Activated naive CD4-positive, alpha-beta T cell treated with anti-CD3 and anti-CD28 coated beads for 36 hours (primary cell): ENCODE data around the gene GALNT16. TPM values are rescaled to one million over a fixed set of nuclear protein-coding genes. Genes with fewer than 3 reads are reported as not detected.

ENCODE experiments used
- CTCF ChIA-PET: fragments of 350-600 bp; sonication (Branson Sonifier 250); formaldehyde crosslinking; loops from one replicate; lab custom pipeline; 2021; ENCODE audit warnings: antibody characterized with exemption; lab: Charles Lee
- DNase-seq: peaks from one replicate; pipeline ENCODE4 v3.0.0-alpha.2; 2020
- H3K27ac Mint-ChIP-seq: one replicate; pipeline ENCODE4 v1.8.0; 2021; ENCODE audit warnings: mild to moderate bottlenecking, mixed read lengths
- H3K27me3 Mint-ChIP-seq: one replicate; pipeline ENCODE4 v1.8.0; 2021; ENCODE audit warnings: low read depth, mixed read lengths
- H3K36me3 Mint-ChIP-seq: one replicate; pipeline ENCODE4 v1.8.0; 2021; ENCODE audit warnings: low read depth, mixed read lengths
- H3K4me1 Mint-ChIP-seq: one replicate; pipeline ENCODE4 v1.8.0; 2021; ENCODE audit warnings: low read depth, mixed read lengths
- H3K4me3 Mint-ChIP-seq: one replicate; pipeline ENCODE4 v1.8.0; 2021; ENCODE audit warnings: mild to moderate bottlenecking, moderate library complexity, mixed read lengths
- H3K9me3 Mint-ChIP-seq: one replicate; pipeline ENCODE4 v1.8.0; 2021; ENCODE audit warnings: mixed read lengths
- intact Hi-C: fragments of 100-400 bp; cut with micrococcal nuclease; formaldehyde crosslinking; loops from one replicate; pipeline ENCODE4 v1.15.1; 2023
- total RNA-seq, 2 experiments: library from RNA; stranded (reverse); gene quantifications; one replicate each; pipeline ENCODE4 v1.2.3, GENCODE V29; 2021

Gene GALNT16
- total RNA-seq, 2 experiments from 2014 or later: 0.02 TPM; not detected in 1

DNA sequence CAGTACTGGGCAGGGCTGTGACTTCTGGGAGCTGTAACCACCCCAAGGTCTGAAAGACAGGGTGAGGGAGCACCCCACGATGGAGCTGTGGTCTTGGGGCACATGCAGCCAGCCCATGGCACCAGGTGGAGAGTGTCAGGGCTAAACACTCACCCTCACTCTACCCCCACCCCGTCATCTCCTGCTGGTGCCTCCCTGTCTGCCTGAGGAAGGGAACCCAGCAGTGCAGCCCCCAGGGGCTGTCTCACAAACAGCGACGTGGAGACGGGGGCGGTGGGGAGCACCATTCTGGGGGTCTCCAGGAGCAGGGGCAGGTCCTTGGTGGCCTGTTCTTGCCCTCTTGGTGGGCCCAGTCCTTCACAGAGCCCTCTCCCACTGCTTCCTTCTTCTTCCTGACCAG is 74.6 kb downstream of the GALNT16 start:
- Mint-ChIP-seq H3K27ac (no peak overlapping the region), H3K4me1 (peaks cover 3% of the 10 kb centered on the region), H3K4me3 (no peak overlapping the region), H3K27me3 (no peaks in the 10 kb centered on the region), H3K36me3 (no peaks in the 10 kb centered on the region), H3K9me3 (no peaks in the 10 kb centered on the region)
- intact Hi-C loops: no loop called here
- CTCF ChIA-PET: interaction anchor here (0.6 to 1.4 kb wide), 3 partner anchors 10 to 423 kb away, joined by 3 to 4 read pairs (median 3); no protein-coding TSS in a partner anchor
- DNase-seq: no peak

DNA sequence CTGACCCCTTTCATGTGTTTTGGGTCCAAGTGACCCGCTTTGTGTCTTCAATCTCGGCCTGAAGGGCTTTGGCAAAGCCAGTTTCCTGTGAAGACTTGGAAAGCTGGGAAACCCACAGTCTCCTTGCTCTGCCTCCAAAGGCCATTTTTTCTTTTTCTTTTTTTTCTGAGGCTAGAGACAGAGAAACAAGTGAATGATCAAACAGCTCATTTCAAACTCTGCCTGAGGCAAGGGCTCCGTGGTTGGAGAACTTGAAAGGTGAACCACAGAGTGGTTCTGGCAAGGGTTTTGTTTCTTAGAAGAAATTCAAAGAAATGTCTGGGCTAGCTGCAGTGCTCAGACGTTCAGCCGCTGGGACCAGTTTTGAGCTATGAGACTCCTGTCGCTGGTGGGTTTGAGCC is 75.4 kb downstream of the GALNT16 start:
- Mint-ChIP-seq H3K4me1 (peaks cover 3% of the 10 kb centered on the region), H3K9me3 (no peaks in the 10 kb centered on the region), H3K36me3 (no peaks in the 10 kb centered on the region), H3K27me3 (no peaks in the 10 kb centered on the region), H3K27ac (no peak overlapping the region), H3K4me3 (no peak overlapping the region)
- intact Hi-C loops: no loop called here
- CTCF ChIA-PET: interaction anchor here (0.6 to 1.4 kb wide), 3 partner anchors 9 to 424 kb away, joined by 3 to 4 read pairs (median 3); no protein-coding TSS in a partner anchor
- no peak for DNase-seq

DNA sequence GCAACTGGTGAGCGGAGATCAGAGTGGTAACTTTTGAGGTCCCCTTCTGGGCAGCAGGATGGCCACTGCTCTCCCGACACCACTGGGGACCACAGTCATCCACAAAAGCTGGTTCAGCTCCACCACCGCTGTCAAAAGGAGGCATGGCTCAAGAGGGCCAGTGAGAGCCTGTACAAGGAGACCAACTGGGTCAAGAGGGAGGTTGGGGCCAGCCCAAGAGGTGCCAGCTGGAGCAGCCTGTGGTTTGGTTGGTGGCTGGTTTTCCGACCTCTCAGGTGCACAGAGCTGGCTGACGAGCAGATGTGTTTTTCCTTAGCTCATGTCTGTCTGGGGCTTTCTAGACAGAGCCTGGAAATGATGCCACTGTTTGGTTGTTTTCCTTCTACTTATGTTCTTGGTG is 78.0 kb downstream of the GALNT16 start:
- H3K27ac Mint-ChIP-seq: no peak overlapping the region
- no peaks in the 10 kb centered on the region for H3K27me3 Mint-ChIP-seq
- H3K4me1 Mint-ChIP-seq: peaks cover 3% of the 10 kb centered on the region
- DNase-seq: no peak
- H3K36me3 Mint-ChIP-seq: no peaks in the 10 kb centered on the region
- H3K9me3 Mint-ChIP-seq: no peaks in the 10 kb centered on the region
- CTCF ChIA-PET: interaction anchor here (0.8 to 1.6 kb wide), 2 partner anchors 9 to 63 kb away, joined by 3 to 7 read pairs; no protein-coding TSS in a partner anchor
- intact Hi-C loops: no loop called here
- H3K4me3 Mint-ChIP-seq: no peak overlapping the region

DNA sequence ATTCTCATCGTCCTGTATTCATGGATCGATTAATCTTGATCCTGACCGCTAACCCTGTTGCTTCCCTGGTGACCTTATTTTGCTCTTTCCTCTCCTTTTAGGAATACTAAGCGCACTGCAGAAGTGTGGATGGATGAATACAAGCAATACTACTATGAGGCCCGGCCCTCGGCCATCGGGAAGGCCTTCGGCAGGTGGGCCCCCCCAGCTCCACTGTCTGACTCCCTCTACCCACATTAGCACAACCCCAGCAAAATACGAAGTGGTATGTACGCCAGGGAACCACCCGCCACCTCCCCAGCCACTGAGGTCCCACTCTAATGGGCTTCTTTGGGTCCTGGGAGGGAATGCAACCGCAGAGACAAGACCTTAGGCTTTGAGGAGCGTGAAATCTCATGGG is 79.5 kb downstream of the GALNT16 start:
- Mint-ChIP-seq H3K36me3 (no peaks in the 10 kb centered on the region), H3K4me1 (peaks cover under 1% of the 10 kb centered on the region), H3K27me3 (no peaks in the 10 kb centered on the region), H3K4me3 (no peak overlapping the region), H3K9me3 (no peaks in the 10 kb centered on the region), H3K27ac (no peak overlapping the region)
- intact Hi-C loops: no loop called here
- CTCF ChIA-PET: interaction anchor here (0.6 kb wide), 1 partner anchor 478 kb away, joined by 3 read pairs; no protein-coding TSS in a partner anchor
- DNase-seq: no peak

DNA sequence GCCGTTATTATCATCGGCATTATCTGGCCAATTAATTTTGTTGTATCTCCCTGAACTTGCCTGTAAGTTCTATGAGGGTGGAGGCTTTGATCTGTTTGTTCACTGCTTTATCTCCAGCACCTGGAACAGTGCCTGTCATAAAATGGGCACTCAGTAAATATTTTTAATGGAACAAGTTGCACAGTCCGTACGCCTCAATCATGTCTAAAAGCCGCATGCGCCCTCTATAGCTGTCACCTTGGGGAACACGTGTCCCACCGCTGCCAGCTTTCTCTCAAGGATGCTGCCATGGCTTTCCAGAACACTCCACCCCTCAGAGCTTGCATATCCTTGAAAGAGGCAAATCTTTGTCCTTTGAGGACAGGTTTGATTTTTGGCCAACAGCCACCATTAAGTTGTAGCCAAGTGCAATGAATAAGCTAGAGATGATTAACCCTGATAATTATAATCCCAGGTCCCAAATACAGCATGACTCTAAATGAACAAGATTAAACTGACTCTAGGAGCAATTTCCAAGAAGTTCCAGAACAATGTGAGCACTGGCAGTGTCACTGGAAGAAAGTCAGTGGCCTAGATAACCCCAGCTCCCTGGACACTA is 83.1 kb downstream of the GALNT16 start:
- Mint-ChIP-seq H3K4me3 (no peak overlapping the region), H3K36me3 (no peaks in the 10 kb centered on the region), H3K27ac (no peak overlapping the region), H3K4me1 (no peaks in the 10 kb centered on the region), H3K9me3 (no peaks in the 10 kb centered on the region), H3K27me3 (no peaks in the 10 kb centered on the region)
- intact Hi-C loops: no loop called here
- DNase-seq: no peak
- CTCF ChIA-PET: no interaction called here

GRCh38 chr14:69344171-69344570 is 84.2 kb downstream of the GALNT16 start:
- Mint-ChIP-seq H3K4me3 (no peak overlapping the region), H3K27ac (no peak overlapping the region), H3K4me1 (no peaks in the 10 kb centered on the region), H3K36me3 (no peaks in the 10 kb centered on the region), H3K9me3 (no peaks in the 10 kb centered on the region), H3K27me3 (no peaks in the 10 kb centered on the region)
- CTCF ChIA-PET: interaction anchor here (1.9 kb wide), 2 partner anchors 9 to 101 kb away, joined by 4 to 6 read pairs; no protein-coding TSS in a partner anchor
- no peak for DNase-seq
- intact Hi-C loops: no loop called here

GRCh38 chr14:69345402-69345801 is 85.4 kb downstream of the GALNT16 start:
- CTCF ChIA-PET: interaction anchor here (1.9 kb wide), 2 partner anchors 10 to 102 kb away, joined by 4 to 6 read pairs; no protein-coding TSS in a partner anchor
- intact Hi-C loops: no loop called here
- Mint-ChIP-seq H3K4me1 (no peaks in the 10 kb centered on the region), H3K9me3 (no peaks in the 10 kb centered on the region), H3K27me3 (no peaks in the 10 kb centered on the region), H3K4me3 (no peak overlapping the region), H3K36me3 (no peaks in the 10 kb centered on the region), H3K27ac (no peak overlapping the region)
- no peak for DNase-seq

DNA sequence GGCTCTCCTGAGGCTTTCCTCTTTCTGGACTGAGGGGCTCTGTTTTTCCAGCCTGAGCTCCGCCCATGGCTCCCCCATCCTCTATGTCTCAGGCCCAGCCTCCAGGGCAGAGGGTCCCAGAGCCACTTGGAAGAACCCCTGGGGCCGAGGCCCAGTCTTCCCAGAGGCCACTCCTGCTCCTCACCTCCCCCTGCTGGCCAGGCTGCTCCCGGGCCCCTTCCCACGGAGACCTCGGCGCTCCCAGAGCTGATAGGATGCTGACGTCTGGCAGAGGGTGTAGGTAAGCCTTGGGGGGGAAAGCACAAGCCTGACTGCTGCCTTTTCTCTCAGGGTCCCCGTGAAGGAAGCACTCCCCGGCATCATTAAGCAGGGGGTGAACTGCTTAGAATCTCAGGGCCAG is 86.8 kb downstream of the GALNT16 start:
- H3K4me1 Mint-ChIP-seq: no peaks in the 10 kb centered on the region
- no peaks in the 10 kb centered on the region for H3K27me3 Mint-ChIP-seq
- intact Hi-C loops: no loop called here
- CTCF ChIA-PET: interaction anchor here (1.0 to 2.3 kb wide), 5 partner anchors 8 to 43 kb away, joined by 3 to 7 read pairs (median 4); no protein-coding TSS in a partner anchor
- H3K4me3 Mint-ChIP-seq: no peak overlapping the region
- DNase-seq: peak; percentile 40
- H3K27ac Mint-ChIP-seq: no peak overlapping the region
- no peaks in the 10 kb centered on the region for H3K36me3 Mint-ChIP-seq
- no peaks in the 10 kb centered on the region for H3K9me3 Mint-ChIP-seq

GRCh38 chr14:69349091-69349777 is 89.3 kb downstream of the GALNT16 start:
- Mint-ChIP-seq H3K36me3 (no peaks in the 10 kb centered on the region), H3K4me1 (peaks cover 5% of the 10 kb centered on the region), H3K27me3 (no peaks in the 10 kb centered on the region), H3K27ac (no peak overlapping the region), H3K9me3 (no peaks in the 10 kb centered on the region), H3K4me3 (no peak overlapping the region)
- intact Hi-C loops: no loop called here
- DNase-seq: no peak
- CTCF ChIA-PET: no interaction called here

DNA sequence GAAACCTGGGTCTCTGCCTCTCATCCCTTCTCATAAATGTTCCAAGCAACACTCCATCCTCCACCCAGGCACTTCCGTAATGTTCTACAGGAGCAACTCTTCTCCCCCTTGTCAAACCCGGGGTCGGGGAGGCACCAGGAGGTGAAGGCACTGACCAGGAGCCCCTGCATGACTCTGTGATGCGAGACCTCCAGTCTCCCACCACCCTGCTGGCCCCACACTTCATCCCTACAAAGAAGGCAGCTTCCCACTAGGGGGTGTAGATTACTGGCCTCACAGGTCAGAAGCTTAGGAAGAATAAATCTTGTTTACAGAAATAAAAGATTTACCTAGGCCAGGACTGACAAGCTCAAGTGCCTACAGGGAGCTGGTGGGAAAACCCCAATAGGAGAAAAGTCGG is 90.9 kb downstream of the GALNT16 start:
- Mint-ChIP-seq H3K4me3 (no peak overlapping the region), H3K4me1 (peaks cover 16% of the 10 kb centered on the region), H3K9me3 (no peaks in the 10 kb centered on the region), H3K27me3 (no peaks in the 10 kb centered on the region), H3K36me3 (no peaks in the 10 kb centered on the region), H3K27ac (no peak overlapping the region)
- no peak for DNase-seq
- intact Hi-C loops: no loop called here
- CTCF ChIA-PET: interaction anchor here (0.6 to 2.7 kb wide), 3 partner anchors 51 to 109 kb away, joined by 3 to 7 read pairs (median 4); no protein-coding TSS in a partner anchor

DNA sequence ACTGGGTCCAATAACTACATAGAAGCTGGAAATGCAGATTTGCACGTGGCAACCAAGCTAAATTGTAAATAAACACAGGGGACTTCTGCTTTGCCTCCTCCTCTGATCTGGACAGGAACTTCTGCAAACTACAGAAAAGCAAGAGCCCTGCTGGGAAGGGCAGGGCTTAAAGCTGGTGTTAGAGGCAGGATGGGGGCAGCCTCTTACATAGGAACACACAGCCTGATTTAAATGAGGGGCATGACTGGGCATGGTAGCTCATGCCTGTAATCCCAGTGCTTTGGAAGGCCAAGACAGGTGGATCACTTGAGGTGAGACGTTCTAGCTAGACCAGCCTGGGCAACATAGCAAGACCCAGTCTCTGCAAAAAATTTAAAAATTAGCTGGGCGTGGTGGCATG is 91.4 kb downstream of the GALNT16 start:
- no peak for DNase-seq
- Mint-ChIP-seq H3K4me1 (peaks cover 16% of the 10 kb centered on the region), H3K9me3 (no peaks in the 10 kb centered on the region), H3K36me3 (no peaks in the 10 kb centered on the region), H3K27me3 (no peaks in the 10 kb centered on the region), H3K27ac (no peak overlapping the region), H3K4me3 (no peak overlapping the region)
- CTCF ChIA-PET: interaction anchor here (0.6 to 2.7 kb wide), 3 partner anchors 50 to 109 kb away, joined by 3 to 7 read pairs (median 4); no protein-coding TSS in a partner anchor
- intact Hi-C loops: no loop called here

- CTCF ChIA-PET: interaction anchor here (1.4 to 2.7 kb wide), 2 partner anchors 108 to 109 kb away, joined by 4 to 7 read pairs; no protein-coding TSS in a partner anchor
- DNase-seq: no peak
- Mint-ChIP-seq H3K4me1 (peaks cover 16% of the 10 kb centered on the region), H3K4me3 (no peak overlapping the region), H3K36me3 (no peaks in the 10 kb centered on the region), H3K27me3 (no peaks in the 10 kb centered on the region), H3K27ac (no peak overlapping the region), H3K9me3 (no peaks in the 10 kb centered on the region)
- intact Hi-C loops: no loop called here
Observed at GRCh38 chr14:69351911-69352310, 92.0 kb downstream of the GALNT16 start.
